ENCODE measurements around the gene ATG13.
"Not testable (repeated sequence)": the region's sequence is repeated elsewhere in the genome, so short reads cannot be mapped to it uniquely, and the experiment has no call there.

DNA sequence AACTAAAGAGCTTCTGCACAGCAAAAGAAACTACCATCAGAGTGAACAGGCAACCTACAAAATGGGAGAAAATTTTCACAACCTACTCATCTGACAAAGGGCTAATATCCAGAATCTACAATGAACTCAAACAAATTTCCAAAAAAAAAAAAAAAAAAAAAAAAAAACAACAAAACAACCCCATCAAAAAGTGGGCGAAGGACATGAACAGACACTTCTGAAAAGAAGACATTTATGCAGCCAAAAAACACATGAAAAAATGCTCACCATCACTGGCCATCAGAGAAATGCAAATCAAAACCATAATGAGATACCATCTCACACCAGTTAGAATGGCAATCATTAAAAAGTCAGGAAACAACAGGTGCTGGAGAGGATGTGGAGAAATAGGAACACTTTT, 33.8 kb upstream of the ATG13 start:
- not testable (repeated sequence) for TF ChIP-seq CTCF, POLR2A (IDR thresholded peaks at IDR 0.05)
